IPS DF 6.9 (cell line): ENCODE results near the gene MUSTN1.

ENCODE experiments used
- DNase-seq: peaks from one replicate; pipeline ENCODE4 v3.0.0-alpha.2; 2013; ENCODE audit warnings: low read depth, low spot score
- H3K27ac ChIP-seq: one replicate; pipeline ENCODE4 v1.5.1; 2013; ENCODE audit warnings: low read length, control low read depth
- H3K27me3 ChIP-seq: 2 replicates; pipeline ENCODE4 v1.6.1; 2013; ENCODE audit warnings: mild to moderate bottlenecking, low read length; ENCODE audit not compliant: control insufficient read depth, insufficient read depth
- H3K36me3 ChIP-seq: 2 replicates; pipeline ENCODE4 v1.6.1; 2013; ENCODE audit warnings: low read length; ENCODE audit not compliant: control insufficient read depth, insufficient read depth
- H3K4me1 ChIP-seq: 2 replicates; pipeline ENCODE4 v1.6.1; 2013; ENCODE audit warnings: low read length; ENCODE audit not compliant: control insufficient read depth, insufficient read depth
- H3K4me3 ChIP-seq: 2 replicates; pipeline ENCODE4 v1.5.1; 2013; ENCODE audit warnings: mild to moderate bottlenecking, low read length
- H3K9me3 ChIP-seq: 2 replicates; pipeline ENCODE4 v1.6.1; 2013; ENCODE audit warnings: low read length, inconsistent platforms; ENCODE audit not compliant: control insufficient read depth, insufficient read depth
- WGBS: extraction: QIAGEN DNeasy Blood & Tissue Kit; methylation state at CpG from one replicate; pipeline ENCODE4 v1.1.7; 2013; ENCODE audit warnings: mixed read lengths, missing lambda C conversion rate; ENCODE audit not compliant: insufficient read length, insufficient coverage; 5-methylcytosine and 5-hydroxymethylcytosine counted together

The MUSTN1 gene

GRCh38 chr3:52809662-52810377 is 25.0 kb downstream of the MUSTN1 start:
- Histone ChIP-seq H3K27ac (no peak overlapping the region), H3K4me1 (no peaks in the 10 kb centered on the region; the same call in 1 of the 2 replicates)

GRCh38 chr3:52809149-52809548 is 25.7 kb downstream of the MUSTN1 start:
- Histone ChIP-seq H3K36me3 (no peaks in the 10 kb centered on the region; the same call in 1 of the 2 replicates), H3K4me1 (no peaks in the 10 kb centered on the region; the same call in 1 of the 2 replicates), H3K27ac (no peak overlapping the region), H3K27me3 (no peaks in the 10 kb centered on the region), H3K9me3 (no peaks in the 10 kb centered on the region), H3K4me3 (no peak overlapping the region)
- 100% methylated on average over 1 of the region's 2 CpGs for WGBS
- DNase-seq = no peak

More at GRCh38 chr3:52809662-52810377, 25.0 kb downstream of the MUSTN1 start:
- Histone ChIP-seq H3K9me3 (no peaks in the 10 kb centered on the region), H3K36me3 (no peaks in the 10 kb centered on the region; the same call in 1 of the 2 replicates), H3K27me3 (no peaks in the 10 kb centered on the region), H3K4me3 (no peak overlapping the region)
- WGBS = no CpG with 5 or more reads among the region's 7 CpGs
- no peak for DNase-seq

GRCh38 chr3:52805270-52806039 is 29.4 kb downstream of the MUSTN1 start:
- no CpG with 5 or more reads among the region's 19 CpGs for WGBS
- no peak for DNase-seq
- no peaks in the 10 kb centered on the region for H3K4me1 ChIP-seq
- no peak overlapping the region for H3K4me3 ChIP-seq
- no peaks in the 10 kb centered on the region for H3K27me3 ChIP-seq
- H3K36me3 ChIP-seq = no peaks in the 10 kb centered on the region
- H3K27ac ChIP-seq = no peak overlapping the region
- H3K9me3 ChIP-seq = no peaks in the 10 kb centered on the region

- Histone ChIP-seq H3K27me3 (no peaks in the 10 kb centered on the region), H3K27ac (no peak overlapping the region), H3K4me3 (no peak overlapping the region), H3K4me1 (0 out of 2 replicates have a peak, but pooled peaks cover 2% of the 10 kb centered on the region), H3K36me3 (no peaks in the 10 kb centered on the region), H3K9me3 (no peaks in the 10 kb centered on the region)
- DNase-seq = no peak
- no CpG with 5 or more reads among the region's 5 CpGs for WGBS
Observed at GRCh38 chr3:52801839-52802238, 33.0 kb downstream of the MUSTN1 start.

GRCh38 chr3:52800079-52800478 is 34.7 kb downstream of the MUSTN1 start:
- H3K27me3 ChIP-seq = no peaks in the 10 kb centered on the region
- WGBS = no CpG with 5 or more reads among the region's 7 CpGs
- no peaks in the 10 kb centered on the region for H3K36me3 ChIP-seq
- no peak overlapping the region for H3K27ac ChIP-seq
- no peaks in the 10 kb centered on the region for H3K9me3 ChIP-seq
- no peak for DNase-seq
- 0 out of 2 replicates have a peak, but pooled peaks cover 2% of the 10 kb centered on the region for H3K4me1 ChIP-seq
- H3K4me3 ChIP-seq = no peak overlapping the region

- Histone ChIP-seq H3K27ac (no peak overlapping the region), H3K4me3 (no peak overlapping the region), H3K9me3 (no peaks in the 10 kb centered on the region), H3K27me3 (no peaks in the 10 kb centered on the region), H3K36me3 (no peaks in the 10 kb centered on the region), H3K4me1 (0 out of 2 replicates have a peak, but pooled peaks cover 2% of the 10 kb centered on the region)
- WGBS = no CpG with 5 or more reads among the region's 14 CpGs
- peak; percentile 43 for DNase-seq
Observed at GRCh38 chr3:52798978-52799476, 35.8 kb downstream of the MUSTN1 start.

GRCh38 chr3:52798376-52798977 is 36.3 kb downstream of the MUSTN1 start:
- DNase-seq = no peak

GRCh38 chr3:52796411-52796810 is 38.4 kb downstream of the MUSTN1 start:
- no peak for DNase-seq
- 0 out of 2 replicates have a peak, but pooled peaks cover 2% of the 10 kb centered on the region for H3K4me1 ChIP-seq
- no CpG with 5 or more reads among the region's 9 CpGs for WGBS

More at GRCh38 chr3:52798376-52798977, 36.3 kb downstream of the MUSTN1 start:
- Histone ChIP-seq H3K4me3 (no peak overlapping the region), H3K36me3 (no peaks in the 10 kb centered on the region), H3K9me3 (no peaks in the 10 kb centered on the region), H3K27ac (no peak overlapping the region), H3K27me3 (no peaks in the 10 kb centered on the region), H3K4me1 (0 out of 2 replicates have a peak, but pooled peaks cover 2% of the 10 kb centered on the region)
- WGBS = no CpG with 5 or more reads among the region's 10 CpGs

GRCh38 chr3:52795298-52795900 is 39.4 kb downstream of the MUSTN1 start:
- Histone ChIP-seq H3K27ac (no peak overlapping the region), H3K9me3 (no peaks in the 10 kb centered on the region), H3K4me1 (0 out of 2 replicates have a peak, but pooled peaks cover 2% of the 10 kb centered on the region), H3K27me3 (no peaks in the 10 kb centered on the region), H3K36me3 (no peaks in the 10 kb centered on the region), H3K4me3 (no peak overlapping the region)
- WGBS = no CpG with 5 or more reads among the region's 9 CpGs
- no peak for DNase-seq

More at GRCh38 chr3:52796411-52796810, 38.4 kb downstream of the MUSTN1 start:
- no peaks in the 10 kb centered on the region for H3K9me3 ChIP-seq
- no peaks in the 10 kb centered on the region for H3K27me3 ChIP-seq
- no peak overlapping the region for H3K27ac ChIP-seq
- no peak overlapping the region for H3K4me3 ChIP-seq
- H3K36me3 ChIP-seq = no peaks in the 10 kb centered on the region
